ENCODE results near the gene KPNB1. TPM values are rescaled to one million over a fixed set of nuclear protein-coding genes. Genes with fewer than 3 reads are reported as not detected.

The KPNB1 gene
- total RNA-seq, 1 experiment from 2014 or later, result 482 TPM

- no peak for DNase-seq (ENCODE audit: low read depth)
These were observed 61.8 kb downstream of the KPNB1 start for GRCh38 chr17:47711366-47712099.

GRCh38 chr17:47712330-47713023 lies 62.8 kb downstream of the KPNB1 start:
- no peak for DNase-seq (ENCODE audit: low read depth)

- DNase-seq (ENCODE audit: low read depth), result no peak
These were observed 64.4 kb downstream of the KPNB1 start for GRCh38 chr17:47713980-47714700.

GRCh38 chr17:47714773-47715396 lies 65.2 kb downstream of the KPNB1 start:
- no peak for DNase-seq (ENCODE audit: low read depth)

- no peak for DNase-seq (ENCODE audit: low read depth)
These were observed 66.1 kb downstream of the KPNB1 start for GRCh38 chr17:47715669-47716325.

GRCh38 chr17:47716375-47716774 lies 66.7 kb downstream of the KPNB1 start:
- DNase-seq (ENCODE audit: low read depth), result no peak

- no peak for DNase-seq (ENCODE audit: low read depth)
These were observed 67.6 kb downstream of the KPNB1 start for GRCh38 chr17:47717261-47717697.

- no peak for DNase-seq (ENCODE audit: low read depth)
These were observed 68.4 kb downstream of the KPNB1 start for GRCh38 chr17:47717979-47718621.

GRCh38 chr17:47718634-47719405 lies 69.1 kb downstream of the KPNB1 start:
- no peak for DNase-seq (ENCODE audit: low read depth)

- DNase-seq (ENCODE audit: low read depth), result peak; percentile 80
These were observed 69.9 kb downstream of the KPNB1 start for GRCh38 chr17:47719411-47720152.

- DNase-seq (ENCODE audit: low read depth), result no peak
These were observed 70.5 kb downstream of the KPNB1 start for GRCh38 chr17:47720196-47720595.

GRCh38 chr17:47720754-47721533 lies 71.2 kb downstream of the KPNB1 start:
- DNase-seq (ENCODE audit: low read depth), result peak; percentile 42

GRCh38 chr17:47721725-47722124 lies 72.0 kb downstream of the KPNB1 start:
- no peak for DNase-seq (ENCODE audit: low read depth)

- DNase-seq (ENCODE audit: low read depth), result no peak
These were observed 75.0 kb downstream of the KPNB1 start for GRCh38 chr17:47724705-47725104.

- no peak for DNase-seq (ENCODE audit: low read depth)
These were observed 75.9 kb downstream of the KPNB1 start for GRCh38 chr17:47725446-47726111.

GRCh38 chr17:47726796-47727703 lies 77.3 kb downstream of the KPNB1 start:
- DNase-seq (ENCODE audit: low read depth), result no peak

GRCh38 chr17:47727704-47728036 lies 78.0 kb downstream of the KPNB1 start:
- DNase-seq (ENCODE audit: low read depth), result no peak

All from HT1080 (cell line).